HG03565 (cell line): ENCODE measurements around the gene KRT3.
"Not testable (repeated sequence)": the region's sequence is repeated elsewhere in the genome, so short reads cannot be mapped to it uniquely, and the experiment has no call there.

Experiments
- ATAC-seq: cut with Tn5 transposase; IDR thresholded peaks from one replicate; pipeline ENCODE4 v1.9.1; 2021; ENCODE audit warnings: mild to moderate bottlenecking, moderate library complexity; ENCODE audit not compliant: unreplicated experiment

Gene KRT3

GRCh38 chr12:52763991-52764390 is 31.9 kb downstream of the KRT3 start:
- no peak for ATAC-seq

- ATAC-seq = no peak
Measured at GRCh38 chr12:52763036-52763659, 32.8 kb downstream of the KRT3 start.

DNA sequence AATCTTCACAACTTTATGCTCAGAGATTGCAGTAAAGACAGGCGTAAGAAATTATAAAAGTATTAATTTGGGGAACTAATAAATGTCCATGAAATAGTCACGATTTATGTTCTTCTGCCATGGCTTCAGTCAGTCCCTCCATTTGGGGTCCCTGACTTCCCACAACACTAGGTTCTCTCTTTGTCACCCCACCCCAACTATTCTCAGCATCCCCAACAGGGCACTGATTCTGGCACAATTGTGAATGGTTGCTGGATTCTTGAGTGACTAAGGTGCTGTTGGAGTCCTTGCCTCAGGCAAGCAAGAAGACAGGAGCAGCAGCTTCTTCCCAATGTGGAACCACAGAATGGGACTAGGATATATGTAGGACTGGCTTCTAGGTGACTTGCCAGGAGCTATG is 34.1 kb downstream of the KRT3 start:
- ATAC-seq = no peak

GRCh38 chr12:52761218-52761617 is 34.7 kb downstream of the KRT3 start:
- ATAC-seq = not testable (repeated sequence)

DNA sequence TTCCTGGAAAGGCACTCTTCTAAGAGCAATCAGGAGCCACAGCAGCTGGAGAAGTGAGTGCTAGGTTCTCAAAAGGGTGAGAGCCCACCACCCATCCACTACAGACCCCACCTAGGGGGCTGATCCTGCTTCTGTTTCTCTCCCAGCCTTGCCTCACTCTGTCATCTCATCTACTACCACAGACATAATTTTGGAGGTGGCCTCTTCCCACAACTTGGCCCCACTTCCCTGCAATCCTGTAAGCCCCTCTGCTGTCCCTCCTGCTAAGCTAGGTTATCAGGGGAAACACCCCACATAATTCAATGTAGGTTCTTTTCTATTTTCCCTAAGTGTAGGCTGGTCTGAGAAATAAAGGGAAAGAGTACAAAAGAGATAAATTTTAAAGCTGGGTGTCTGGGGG is 35.3 kb downstream of the KRT3 start:
- ATAC-seq = no peak

DNA sequence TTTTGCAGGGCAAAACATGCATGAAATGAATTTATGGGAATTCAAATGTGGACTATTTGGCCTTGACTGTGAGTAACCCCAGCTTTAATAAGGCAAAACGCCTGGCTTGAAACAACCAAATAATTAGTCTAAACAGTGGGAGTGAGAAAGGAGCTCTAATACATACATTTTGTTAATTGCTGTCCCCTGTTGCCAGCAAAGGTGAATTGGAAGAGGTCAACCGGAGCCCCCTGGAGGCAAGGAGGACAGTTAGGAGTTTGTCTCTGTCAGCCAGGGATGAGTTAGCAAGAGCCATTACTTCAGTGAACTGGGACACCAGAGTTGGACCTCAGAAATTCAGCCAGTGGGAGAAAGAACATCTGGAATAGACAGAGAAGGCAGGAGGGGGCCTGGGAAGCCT is 36.2 kb downstream of the KRT3 start:
- ATAC-seq = no peak

DNA sequence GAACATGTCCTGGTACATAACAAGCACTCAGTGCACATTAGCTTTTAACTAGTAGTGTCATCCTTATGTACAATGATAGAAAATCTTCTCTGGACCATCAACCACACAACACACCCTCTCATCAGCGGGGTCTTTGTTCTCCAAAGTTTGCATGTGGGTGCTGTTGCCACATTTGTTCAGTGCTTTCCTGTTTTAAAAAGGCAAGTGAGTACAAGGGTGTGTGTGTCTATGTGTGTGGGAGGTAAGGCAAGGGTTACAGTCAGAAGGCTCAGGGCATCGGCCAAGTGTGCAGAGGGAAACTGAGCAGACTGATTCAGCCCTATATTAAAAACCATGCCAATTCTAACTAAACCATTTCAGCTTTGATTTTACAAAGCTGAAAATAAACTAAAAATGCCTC is 36.7 kb downstream of the KRT3 start:
- no peak for ATAC-seq

DNA sequence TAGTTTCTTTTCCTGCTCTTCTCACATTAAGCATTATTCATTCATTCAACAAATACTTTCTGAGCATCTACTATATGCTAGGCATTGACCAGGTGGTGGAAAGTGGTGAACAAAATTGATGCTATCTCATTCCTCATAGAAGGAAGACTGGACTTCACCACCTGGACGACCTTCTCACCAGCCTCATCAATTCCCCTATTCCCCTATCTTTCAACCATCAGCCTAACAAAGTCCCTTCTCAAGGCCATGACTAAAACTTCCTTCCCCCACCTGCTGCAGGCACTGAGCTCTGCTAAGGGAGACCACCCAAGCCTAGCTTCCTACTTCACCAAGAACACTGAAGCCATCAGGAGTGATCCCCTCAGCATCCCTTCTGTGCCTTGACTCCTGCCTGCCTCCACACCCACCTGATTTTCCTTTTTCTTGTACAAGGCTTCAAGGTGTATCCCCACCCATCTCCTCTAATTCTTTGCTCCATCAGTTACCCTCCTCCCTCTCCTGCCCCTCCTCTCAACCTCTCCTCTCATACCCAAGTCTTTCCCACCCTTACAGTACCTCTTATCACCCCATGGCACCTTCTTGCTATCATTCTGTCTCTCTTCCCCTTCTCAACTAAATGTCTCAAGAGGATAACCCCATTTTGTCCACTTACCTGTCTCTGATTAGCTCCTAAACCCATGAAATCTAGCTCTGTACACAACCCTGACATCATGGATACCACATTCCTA is 38.3 kb downstream of the KRT3 start:
- ATAC-seq = no peak

DNA sequence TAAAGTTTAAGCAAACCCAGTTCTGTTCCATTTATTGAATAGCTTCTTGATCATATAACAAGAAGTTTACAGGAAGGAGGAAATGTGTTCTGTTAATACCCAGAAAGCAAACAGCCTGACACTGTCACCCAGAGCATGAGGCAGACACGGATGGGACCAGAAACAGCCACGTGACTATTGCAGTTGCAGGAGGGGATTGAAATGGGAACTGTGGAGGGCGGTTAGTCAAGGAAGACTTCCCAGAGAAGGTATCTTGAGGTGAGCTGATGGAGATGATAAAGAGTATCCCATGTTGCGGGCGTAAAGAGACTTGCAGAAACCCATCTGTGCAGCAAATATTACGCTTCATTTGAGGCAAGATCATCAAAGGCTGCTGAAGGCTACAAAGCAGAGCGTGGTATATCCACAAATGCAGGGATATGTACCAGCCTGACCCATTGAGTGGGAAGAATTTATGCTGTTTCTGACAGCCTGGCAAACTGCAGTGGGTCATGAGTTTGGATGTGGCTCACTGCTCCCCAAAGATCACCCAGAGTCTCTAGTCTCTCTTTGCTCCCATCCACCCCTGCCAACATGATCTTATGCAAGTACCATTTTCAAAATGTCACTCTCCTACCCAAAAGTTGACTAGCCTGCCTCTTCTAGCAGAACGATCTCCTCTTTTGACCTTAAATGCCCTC is 39.5 kb downstream of the KRT3 start:
- no peak for ATAC-seq

DNA sequence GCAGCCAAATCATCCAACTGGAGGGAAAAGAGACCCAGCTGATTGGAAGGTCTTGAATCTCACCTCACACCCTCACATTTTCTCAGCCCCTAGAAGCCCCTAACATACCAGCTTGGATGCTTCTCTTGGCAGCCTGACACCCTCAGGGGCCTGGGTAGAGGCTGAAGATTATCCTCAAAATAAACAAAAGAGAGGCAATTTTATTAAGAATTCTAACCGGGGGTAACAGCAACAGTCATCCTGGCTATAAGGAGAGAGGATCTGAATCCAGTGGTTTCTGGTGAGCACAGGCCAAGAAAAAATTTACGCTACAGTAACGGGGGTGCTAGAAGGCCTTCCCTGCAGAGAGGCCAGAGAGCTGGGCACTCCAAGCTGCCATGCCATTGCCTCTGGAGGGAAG is 40.4 kb downstream of the KRT3 start:
- no peak for ATAC-seq

DNA sequence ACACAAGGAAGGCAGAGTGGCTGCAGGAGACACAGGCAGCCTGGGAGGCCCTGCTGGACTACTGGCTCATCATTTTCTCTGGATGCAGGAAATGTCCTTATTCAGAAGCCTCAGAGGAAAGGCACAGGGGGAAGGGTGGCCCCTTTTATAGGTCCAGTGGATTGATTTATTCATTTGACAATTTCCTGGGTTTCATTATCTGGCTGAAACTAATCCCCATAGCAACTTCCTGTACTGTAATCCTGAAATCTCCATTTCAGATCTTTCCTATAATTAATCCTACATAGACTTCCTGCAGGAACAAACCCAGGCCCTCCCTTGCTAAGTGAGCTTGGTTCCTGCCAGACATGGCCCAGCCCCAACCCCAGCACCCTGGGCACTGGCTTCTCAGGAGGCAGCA is 41.8 kb downstream of the KRT3 start:
- no peak for ATAC-seq

DNA sequence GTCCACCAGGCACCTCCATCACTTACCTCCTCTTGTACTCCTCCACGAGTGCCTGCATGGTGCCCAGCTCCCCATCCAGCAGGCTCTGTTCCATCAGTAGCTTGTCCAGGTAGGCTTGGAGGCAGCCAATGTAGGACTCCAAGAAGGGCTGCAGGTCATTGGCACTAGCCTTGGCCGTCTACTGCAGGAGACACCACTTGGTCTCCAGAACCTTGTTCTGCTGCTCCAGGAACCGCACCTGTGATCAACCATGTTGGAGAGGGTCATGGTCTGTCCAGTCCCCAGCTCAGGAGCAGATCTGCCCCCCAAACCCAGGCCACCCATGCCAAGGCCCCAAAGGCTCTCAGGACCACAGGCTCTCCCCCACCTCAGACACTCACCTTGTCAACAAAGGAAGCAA is 42.6 kb downstream of the KRT3 start:
- no peak for ATAC-seq

DNA sequence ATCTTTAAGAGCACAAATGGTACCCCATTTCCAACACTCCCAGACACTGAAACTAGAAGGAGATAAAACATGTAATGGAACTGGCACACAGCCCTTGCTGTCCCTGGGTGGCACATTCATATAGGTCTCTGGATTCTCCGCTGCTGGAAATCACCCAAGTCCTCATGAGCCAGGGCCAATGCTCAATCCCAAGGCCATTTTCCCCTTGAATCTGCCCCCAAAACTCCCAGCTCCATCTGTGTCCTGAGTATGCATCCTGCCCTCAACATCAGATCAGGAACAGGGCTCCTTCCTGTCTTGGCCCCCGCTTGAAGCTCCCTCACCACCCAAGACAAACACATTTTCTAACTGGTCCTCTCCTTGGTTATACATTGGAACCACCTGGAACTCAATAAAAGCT is 43.4 kb downstream of the KRT3 start:
- ATAC-seq = no peak

GRCh38 chr12:52751795-52752194 is 44.1 kb downstream of the KRT3 start:
- no peak for ATAC-seq

DNA sequence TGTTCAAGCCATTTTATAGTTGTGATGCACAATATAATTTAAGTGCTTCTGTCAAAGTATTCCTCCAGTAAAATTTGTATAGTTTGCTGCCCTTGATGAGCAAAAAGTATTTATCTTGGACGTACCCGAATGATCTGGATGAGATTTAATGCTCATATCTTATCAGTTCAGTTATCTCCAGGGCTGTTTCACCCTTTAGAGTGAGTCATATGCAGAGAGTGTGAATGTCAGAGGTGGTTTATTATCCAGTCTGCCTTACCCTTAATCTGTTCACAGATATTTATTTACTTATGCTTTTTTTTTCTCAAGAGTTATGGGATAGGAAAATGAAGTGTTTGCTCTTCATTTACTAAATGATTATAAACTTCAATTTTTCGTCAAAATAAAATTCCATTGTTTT is 45.4 kb downstream of the KRT3 start:
- not testable (repeated sequence) for ATAC-seq

DNA sequence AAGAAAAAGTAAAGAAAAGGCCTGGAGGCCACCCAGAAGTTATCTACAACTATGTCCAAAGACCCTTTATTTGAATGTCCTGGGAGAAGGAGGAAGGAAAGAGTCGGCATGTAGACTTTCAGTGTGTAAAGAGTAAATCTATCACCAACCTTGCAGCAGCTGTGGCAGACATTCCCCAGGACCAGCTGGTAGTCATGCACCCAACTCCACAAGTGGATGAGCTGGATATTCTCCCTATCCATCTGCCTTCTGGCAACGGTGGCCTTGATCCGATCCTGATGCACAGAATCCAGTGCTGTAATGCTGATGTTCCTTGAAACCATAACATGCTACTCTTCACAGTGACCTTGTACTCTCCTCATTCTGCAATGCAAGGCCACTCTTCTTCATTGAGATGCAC is 46.1 kb downstream of the KRT3 start:
- ATAC-seq = no peak

DNA sequence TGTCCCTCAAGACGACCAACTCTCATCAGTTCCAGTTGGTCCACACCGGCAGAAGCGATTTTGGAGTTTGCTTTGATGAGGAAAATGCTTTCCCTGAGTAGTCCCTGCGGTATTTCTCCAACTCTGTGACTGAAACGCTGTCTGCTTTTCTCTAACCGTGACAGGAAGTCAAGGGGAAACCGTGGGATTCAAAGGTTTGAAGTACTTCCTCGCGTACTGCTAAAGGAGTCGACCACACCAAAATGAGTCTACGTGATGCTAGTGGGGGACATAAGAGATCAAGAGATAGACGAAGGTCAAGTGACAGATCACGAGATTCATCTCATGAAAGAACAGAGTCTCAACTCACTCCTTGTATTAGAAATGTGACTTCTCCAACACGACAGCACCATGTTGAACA is 47.3 kb downstream of the KRT3 start:
- ATAC-seq = no peak

GRCh38 chr12:52745554-52745953 is 50.4 kb downstream of the KRT3 start:
- no peak for ATAC-seq

- no peak for ATAC-seq
Measured at GRCh38 chr12:52744493-52745156, 51.3 kb downstream of the KRT3 start.

- ATAC-seq = no peak
Measured at GRCh38 chr12:52742822-52743457, 53.0 kb downstream of the KRT3 start.

GRCh38 chr12:52742196-52742580 is 53.7 kb downstream of the KRT3 start:
- ATAC-seq = no peak
